Keratinocyte (primary cell): ENCODE results near the gene TMEM87B.

Experiments
- CTCF ChIP-seq, 3 experiments: IDR thresholded peaks in 1 of 3; conservative IDR thresholded peaks in 1 of 3; optimal IDR thresholded peaks in 1 of 3; 2 replicates in 2 of 3; 3 replicates in 1 of 3; pipeline versions ENCODE3 to v1.5.1; 2011; ENCODE audit warnings: low read length in 3 of 3, mild to moderate bottlenecking in 3 of 3, moderate library complexity in 2 of 3, control low read depth in 1 of 3, inconsistent platforms in 1 of 3; ENCODE audit not compliant: insufficient read depth in 2 of 3; ENCODE audit errors: extremely low read depth in 1 of 3
- EZH2 ChIP-seq: IDR thresholded peaks from one replicate; pipeline ENCODE4 v1.6.1; 2012; ENCODE audit warnings: inconsistent platforms, mild to moderate bottlenecking, low read length, moderate library complexity

- TF ChIP-seq CTCF (optimal IDR thresholded peaks at IDR 0.05 in 1 of 3, IDR thresholded peaks at IDR 0.05 in 1 of 3, conservative IDR thresholded peaks at IDR 0.05 in 1 of 3; ENCODE audit: extremely low read depth in 1 of 3, insufficient read depth in 2 of 3, low read length in 3 of 3) (no peak), EZH2 (no peak)
These were observed 1.5 kb downstream of the TMEM87B start for GRCh38 chr2:112056626-112056987.
